Myometrial cell (primary cell): ENCODE results near the gene KRI1. TPM values are rescaled to one million over a fixed set of nuclear protein-coding genes. Genes with fewer than 3 reads are reported as not detected.

Experiments
- total RNA-seq: library from RNA; depleted of rRNA; stranded (reverse); fragments of >200 nt; gene quantifications from 2 replicates; pipeline ENCODE4 v1.2.3, GENCODE V29; 2015

Gene KRI1
- 13.5 and 15.4 TPM in 2 replicates for total RNA-seq

DNA sequence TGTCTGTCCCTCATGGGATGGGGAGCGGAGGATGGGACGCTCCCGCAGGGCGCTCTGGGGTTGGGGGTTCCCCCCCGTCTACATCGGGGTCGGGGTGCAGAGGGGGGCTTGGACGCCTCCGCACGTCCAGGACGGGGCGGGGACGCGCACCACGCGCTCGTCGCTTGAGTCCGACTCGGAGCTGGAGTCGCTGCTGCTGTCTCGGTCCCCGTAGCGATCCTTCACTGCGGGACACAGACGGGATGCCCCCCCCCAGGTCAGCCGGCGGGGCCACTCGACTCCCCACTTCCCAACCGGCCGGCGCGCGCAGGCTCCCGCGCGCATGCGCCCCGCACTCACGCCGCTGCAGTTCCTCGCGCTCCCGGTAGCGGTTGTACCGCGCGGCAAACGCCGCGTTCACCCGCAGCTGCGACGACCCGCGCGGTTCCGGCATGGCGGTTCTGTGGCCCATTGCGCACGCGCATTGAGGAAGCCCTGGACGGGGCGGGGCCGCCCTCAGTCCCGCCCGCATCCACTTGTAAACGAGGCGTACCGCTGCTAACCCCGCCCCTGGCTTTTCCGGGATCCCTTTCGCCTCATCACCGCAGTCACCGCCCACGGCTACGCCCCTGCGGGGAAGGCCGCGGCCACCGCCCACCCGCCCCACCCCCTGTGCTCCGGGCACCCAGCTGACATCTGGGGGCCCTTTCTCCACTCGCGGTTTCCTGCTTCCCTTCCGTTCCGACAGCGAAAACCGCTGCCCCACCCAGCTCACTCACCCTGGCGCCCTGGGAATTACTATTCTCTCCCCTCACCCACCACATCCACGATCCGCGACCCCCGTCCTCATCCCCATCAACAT is at the start of gene KRI1:
Gene KRI1, minus strand, starts transcription at position 444 of the 841 bp plus-strand sequence. Its CDS starts 11 bp downstream, at position 433.

DNA sequence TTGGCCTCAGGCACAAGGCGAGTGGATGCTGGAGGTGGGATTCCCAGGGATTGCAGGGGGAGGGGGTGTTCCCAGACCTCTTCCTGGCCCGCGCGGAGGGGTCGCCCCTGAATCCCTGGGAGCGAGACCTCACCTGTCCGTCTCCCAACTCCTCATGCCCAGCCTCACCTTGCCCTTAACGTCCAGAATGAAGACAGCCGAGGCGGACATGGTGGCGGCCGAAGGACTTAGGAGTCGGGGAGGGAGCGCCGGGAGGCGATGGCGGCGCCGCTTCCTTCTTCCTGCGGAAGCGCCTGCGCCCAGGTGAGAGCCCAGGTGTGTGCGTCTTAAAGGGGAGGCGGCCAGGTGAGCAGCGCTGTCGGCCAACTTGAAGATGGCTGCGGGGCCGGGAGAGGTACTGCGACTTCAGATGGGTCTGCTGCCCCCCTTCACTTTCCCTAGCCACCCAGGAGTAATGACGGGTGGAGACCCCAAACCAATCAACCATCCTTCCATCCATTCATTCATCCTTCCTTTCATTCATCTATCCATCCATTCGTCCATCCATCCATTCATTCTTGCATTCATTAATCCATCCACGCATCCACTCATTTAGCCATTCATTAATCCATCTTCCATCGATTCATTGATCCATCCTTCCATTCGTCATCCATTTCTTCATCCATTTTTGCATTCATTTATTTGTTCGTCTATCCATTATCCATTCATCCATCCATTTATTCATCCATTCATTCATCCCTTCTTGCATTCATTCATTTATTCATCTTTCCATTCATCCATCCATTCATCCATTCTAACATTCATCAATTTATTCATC is 21.4 kb upstream of the KRI1 start, which contains the start of gene AP1M2:
Gene AP1M2, minus strand, starts transcription at position 291 of the 817 bp plus-strand sequence. Its CDS starts 81 bp downstream, at position 210.

GRCh38 chr19:10568826-10569651 is 3.2 kb upstream of the KRI1 start, which contains the start of gene CDKN2D:
Gene CDKN2D (minus strand): TSS chr19:10568979. CDS start chr19:10568653, 326 bp downstream.

DNA sequence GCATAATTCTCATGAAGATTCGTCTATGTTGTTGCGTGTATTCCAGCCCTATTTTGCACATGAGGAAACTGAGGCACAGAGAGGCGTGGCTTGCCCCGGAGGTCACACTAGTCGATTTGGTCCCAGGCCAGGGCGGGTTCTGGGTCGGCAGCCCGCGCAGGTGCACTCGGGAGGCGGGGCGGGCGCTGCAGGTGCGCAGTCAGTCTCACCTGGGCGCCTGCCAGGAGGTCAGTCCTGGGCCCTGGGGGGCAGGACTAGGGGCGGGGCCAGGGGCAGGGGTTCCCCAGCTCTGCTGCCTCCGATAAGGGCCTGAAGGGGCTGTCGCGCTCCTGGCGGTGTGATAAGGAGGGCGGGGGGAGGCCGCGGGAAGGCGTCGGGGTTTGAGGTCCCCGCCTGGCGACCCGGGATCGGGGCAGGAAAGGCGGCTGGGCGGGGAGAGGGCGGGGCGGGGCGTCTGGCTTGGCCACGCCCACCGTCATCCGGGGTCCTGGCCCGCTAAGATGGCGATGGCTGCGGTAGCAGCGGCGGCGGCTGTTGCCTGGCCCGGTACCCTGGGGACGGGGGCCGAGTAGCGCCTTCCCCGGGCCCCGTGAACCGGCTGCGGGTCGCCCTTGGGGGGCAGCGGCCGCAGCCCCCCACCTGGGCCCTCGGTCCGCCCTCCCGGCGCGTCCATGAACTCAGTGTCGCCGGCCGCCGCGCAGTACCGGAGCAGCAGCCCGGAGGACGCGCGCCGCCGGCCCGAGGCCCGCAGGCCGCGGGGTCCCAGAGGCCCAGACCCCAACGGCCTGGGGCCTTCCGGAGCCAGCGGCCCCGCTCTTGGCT is 22.2 kb downstream of the KRI1 start, which contains the start of gene ATG4D:
Gene ATG4D, plus strand, starts transcription at position 485 of the 822 bp plus-strand sequence. Its CDS starts 187 bp downstream, at position 672.

DNA sequence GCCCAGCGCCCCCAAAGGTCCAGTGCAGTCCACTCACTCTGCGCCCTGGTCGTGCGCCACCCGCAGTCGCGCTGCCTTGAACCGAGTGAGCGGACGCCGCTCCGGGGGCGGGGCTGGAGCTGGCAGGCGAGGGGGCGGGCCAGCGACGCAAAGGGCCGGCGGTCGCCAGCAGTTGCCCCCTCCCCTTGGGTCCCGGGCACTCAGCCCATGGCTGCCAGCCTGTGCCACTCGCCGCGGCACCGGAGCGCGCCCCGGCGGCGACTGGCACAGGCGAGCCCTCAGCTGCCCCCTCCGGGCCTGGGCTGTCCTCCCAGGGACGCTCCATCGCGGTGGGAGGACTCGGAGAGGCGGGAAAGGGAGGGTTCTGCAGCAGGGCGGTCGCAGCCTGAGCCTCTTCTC is 48.5 kb downstream of the KRI1 start, which contains the start of gene S1PR5:
Gene S1PR5, minus strand, starts transcription at position 87 of the 399 bp plus-strand sequence. CDS start 2,436 bp downstream, outside the sequence.

Other genes with a start within 250 kb of the KRI1 start
- 31.7 and 53.9 TPM in 2 replicates for gene FDX2, start 250.0 kb downstream of the KRI1 start, total RNA-seq
- gene RAVER1, start 232.5 kb downstream of the KRI1 start, total RNA-seq: 22.0 and 23.4 TPM in 2 replicates
- 12.1 and 33.2 TPM in 2 replicates for gene ICAM3, start 226.4 kb downstream of the KRI1 start, total RNA-seq
- gene TYK2, start 185.4 kb downstream of the KRI1 start, total RNA-seq: 96.1 and 133 TPM in 2 replicates
- gene CDC37, start 162.5 kb downstream of the KRI1 start, total RNA-seq: 278 and 292 TPM in 2 replicates
- gene PDE4A, start 145.5 kb downstream of the KRI1 start, total RNA-seq: 4.3 and 5.8 TPM in 2 replicates
- gene KEAP1, start 62.7 kb downstream of the KRI1 start, total RNA-seq: 63.4 and 75.1 TPM in 2 replicates
- gene S1PR5, start 48.6 kb downstream of the KRI1 start, total RNA-seq: not detected in 2 replicates
- 20.2 and 24.3 TPM in 2 replicates for gene ATG4D, start 22.1 kb downstream of the KRI1 start, total RNA-seq
- 10.7 and 15.1 TPM in 2 replicates for gene CDKN2D, start 3.0 kb upstream of the KRI1 start, total RNA-seq
- gene AP1M2, start 21.3 kb upstream of the KRI1 start, total RNA-seq: 5.3 and 14.4 TPM in 2 replicates
- gene SLC44A2, start 59.5 kb upstream of the KRI1 start, total RNA-seq: 103 and 109 TPM in 2 replicates
- gene ILF3, start 88.3 kb upstream of the KRI1 start, total RNA-seq: 122 and 134 TPM in 2 replicates
- gene QTRT1, start 135.4 kb upstream of the KRI1 start, total RNA-seq: 37.2 and 42.0 TPM in 2 replicates
- 59.5 and 62.0 TPM in 2 replicates for gene DNM2, start 152.1 kb upstream of the KRI1 start, total RNA-seq